ENCODE data around the gene SAMD3.
"Not testable (repeated sequence)": the region's sequence is repeated elsewhere in the genome, so short reads cannot be mapped to it uniquely, and the experiment has no call there.

Gene SAMD3

DNA sequence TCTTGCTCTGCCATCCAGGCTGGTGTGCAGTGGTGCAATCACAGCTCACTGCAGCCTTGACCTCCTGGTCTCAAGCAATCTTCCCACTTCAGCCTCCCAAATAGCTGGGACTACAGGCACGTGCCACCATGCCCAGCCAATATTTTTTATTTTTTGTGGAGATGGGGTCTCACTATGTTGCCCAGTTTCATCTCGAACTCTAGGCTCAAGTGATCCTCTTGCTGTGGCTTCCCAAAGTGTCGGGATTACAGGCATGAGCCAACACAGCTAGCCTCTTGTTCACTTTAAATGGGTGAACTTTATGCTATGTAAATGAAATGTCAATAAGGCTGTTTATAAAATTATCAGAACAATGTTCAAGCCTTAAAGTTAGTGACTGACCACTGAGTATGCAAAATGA is 37.1 kb downstream of the SAMD3 start:
- no peak for TF ChIP-seq POLR2A (IDR thresholded peaks at IDR 0.05; ENCODE audit: extremely low read depth, insufficient read length)
- TF ChIP-seq, protein P1, sequence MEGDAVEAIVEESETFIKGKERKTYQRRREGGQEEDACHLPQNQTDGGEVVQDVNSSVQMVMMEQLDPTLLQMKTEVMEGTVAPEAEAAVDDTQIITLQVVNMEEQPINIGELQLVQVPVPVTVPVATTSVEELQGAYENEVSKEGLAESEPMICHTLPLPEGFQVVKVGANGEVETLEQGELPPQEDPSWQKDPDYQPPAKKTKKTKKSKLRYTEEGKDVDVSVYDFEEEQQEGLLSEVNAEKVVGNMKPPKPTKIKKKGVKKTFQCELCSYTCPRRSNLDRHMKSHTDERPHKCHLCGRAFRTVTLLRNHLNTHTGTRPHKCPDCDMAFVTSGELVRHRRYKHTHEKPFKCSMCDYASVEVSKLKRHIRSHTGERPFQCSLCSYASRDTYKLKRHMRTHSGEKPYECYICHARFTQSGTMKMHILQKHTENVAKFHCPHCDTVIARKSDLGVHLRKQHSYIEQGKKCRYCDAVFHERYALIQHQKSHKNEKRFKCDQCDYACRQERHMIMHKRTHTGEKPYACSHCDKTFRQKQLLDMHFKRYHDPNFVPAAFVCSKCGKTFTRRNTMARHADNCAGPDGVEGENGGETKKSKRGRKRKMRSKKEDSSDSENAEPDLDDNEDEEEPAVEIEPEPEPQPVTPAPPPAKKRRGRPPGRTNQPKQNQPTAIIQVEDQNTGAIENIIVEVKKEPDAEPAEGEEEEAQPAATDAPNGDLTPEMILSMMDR (IDR thresholded peaks at IDR 0.05; ENCODE audit: low read depth, low read length), result no peak
- TF ChIP-seq, protein P2, sequence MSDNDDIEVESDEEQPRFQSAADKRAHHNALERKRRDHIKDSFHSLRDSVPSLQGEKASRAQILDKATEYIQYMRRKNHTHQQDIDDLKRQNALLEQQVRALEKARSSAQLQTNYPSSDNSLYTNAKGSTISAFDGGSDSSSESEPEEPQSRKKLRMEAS (IDR thresholded peaks at IDR 0.05; ENCODE audit: low read depth, low read length), result no peak
- TF ChIP-seq MYC (IDR thresholded peaks at IDR 0.05; ENCODE audit: low read depth, low read length), result no peak
- no peak for DNase-seq (ENCODE audit: low read depth)
- no peak overlapping the region for H3K4me3 ChIP-seq (ENCODE audit: low read depth, low read length)

DNA sequence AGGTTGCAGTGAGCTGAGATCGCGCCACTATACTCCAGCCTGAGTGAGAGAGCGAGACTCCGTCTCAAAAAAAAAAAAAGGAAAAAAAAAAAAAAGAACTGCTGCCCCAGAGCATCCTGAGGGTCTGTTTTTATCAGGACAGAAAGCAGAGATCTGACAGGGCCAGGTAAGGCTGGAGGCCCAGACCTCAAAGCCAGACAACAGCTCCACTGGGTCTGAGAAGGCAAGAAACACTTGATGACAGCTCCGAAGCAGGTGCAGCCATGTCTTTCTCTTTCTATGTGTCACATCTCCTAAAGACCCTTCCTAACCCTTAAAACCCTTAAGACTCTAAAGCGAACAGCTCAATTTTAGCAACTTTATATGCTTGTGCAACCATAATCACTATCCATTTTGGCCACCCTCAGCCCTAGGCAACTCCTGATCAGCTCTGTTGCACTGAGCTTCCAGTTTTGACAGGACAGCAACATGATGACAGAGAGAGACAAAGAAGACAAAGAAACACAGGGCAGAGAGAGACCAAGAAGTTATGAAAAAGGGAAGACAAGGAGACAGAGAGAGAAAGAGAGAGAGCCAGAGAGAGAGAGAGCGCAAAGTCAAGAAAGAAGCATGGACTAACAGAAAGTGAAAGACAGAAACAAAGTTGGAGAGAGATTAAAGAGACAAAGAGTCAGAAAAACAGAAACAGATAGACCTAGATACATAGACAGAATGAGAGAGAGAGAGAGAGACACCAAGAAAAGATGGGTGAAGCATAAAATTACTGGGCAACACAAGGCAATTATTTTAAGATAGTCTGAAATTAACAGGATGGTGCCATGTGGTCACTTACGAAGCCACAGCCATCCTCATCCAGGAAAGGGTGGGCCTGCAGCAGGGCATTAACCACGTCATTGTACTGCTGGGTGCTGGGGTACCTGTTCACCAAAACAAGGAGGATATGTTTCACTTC is 39.2 kb downstream of the SAMD3 start:
- H3K4me3 ChIP-seq (ENCODE audit: low read depth, low read length), result no peak overlapping the region
- TF ChIP-seq, protein P2 (IDR thresholded peaks at IDR 0.05; ENCODE audit: low read depth, low read length), result no peak
- TF ChIP-seq, protein P1 (IDR thresholded peaks at IDR 0.05; ENCODE audit: low read depth, low read length), result no peak
- TF ChIP-seq POLR2A (IDR thresholded peaks at IDR 0.05; ENCODE audit: extremely low read depth, insufficient read length), result no peak
- no peak for TF ChIP-seq MYC (IDR thresholded peaks at IDR 0.05; ENCODE audit: low read depth, low read length)
- no peak for DNase-seq (ENCODE audit: low read depth)

DNA sequence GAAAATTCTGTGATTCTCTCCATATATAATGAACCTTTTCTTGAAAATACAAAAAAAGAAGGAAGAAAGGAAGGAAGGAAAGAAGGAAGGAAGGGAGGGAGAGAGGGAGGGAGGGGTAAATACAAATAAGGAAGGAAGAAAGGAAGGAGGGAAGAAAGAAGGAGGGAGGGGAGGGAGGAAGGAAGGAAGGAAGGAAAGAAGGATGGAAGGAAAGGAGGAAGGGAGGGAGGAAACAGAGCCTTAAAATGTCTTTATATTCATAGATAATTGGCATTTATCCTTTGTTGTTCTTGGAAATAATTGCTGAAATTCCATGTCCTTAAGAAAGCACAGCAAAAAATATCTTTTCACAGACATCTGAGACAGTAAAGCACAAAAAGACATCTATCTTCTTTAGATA is 40.3 kb downstream of the SAMD3 start:
- no peak for DNase-seq (ENCODE audit: low read depth)
- TF ChIP-seq MYC (IDR thresholded peaks at IDR 0.05; ENCODE audit: low read depth, low read length), result no peak
- TF ChIP-seq, protein P1 (IDR thresholded peaks at IDR 0.05; ENCODE audit: low read depth, low read length), result no peak
- TF ChIP-seq, protein P2 (IDR thresholded peaks at IDR 0.05; ENCODE audit: low read depth, low read length), result no peak
- TF ChIP-seq POLR2A (IDR thresholded peaks at IDR 0.05; ENCODE audit: extremely low read depth, insufficient read length), result no peak
- H3K4me3 ChIP-seq (ENCODE audit: low read depth, low read length), result no peak overlapping the region

DNA sequence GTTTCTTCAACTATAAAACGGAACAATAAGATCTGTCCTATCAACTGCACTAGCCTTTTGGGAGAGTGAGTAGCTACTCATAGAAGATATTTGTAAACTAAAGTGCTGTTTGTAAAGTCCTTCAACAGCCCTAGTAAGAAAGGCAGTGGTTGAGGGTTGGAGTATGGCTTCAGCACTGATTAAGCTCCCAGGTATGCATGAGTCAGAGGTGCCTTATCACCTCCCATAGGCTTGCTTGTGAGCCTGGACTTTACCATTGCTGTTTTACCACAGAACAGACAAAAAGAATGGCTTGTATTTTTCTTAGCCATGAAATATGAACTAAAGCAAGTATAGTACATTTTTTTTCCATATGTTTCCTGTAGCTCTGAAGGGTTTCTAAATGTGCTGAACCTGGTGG is 44.1 kb downstream of the SAMD3 start:
- DNase-seq (ENCODE audit: low read depth), result no peak
- TF ChIP-seq MYC (IDR thresholded peaks at IDR 0.05; ENCODE audit: low read depth, low read length) (no peak), POLR2A (IDR thresholded peaks at IDR 0.05; ENCODE audit: extremely low read depth, insufficient read length) (no peak)
- TF ChIP-seq, protein P2 (IDR thresholded peaks at IDR 0.05; ENCODE audit: low read depth, low read length), result no peak
- TF ChIP-seq, protein P1 (IDR thresholded peaks at IDR 0.05; ENCODE audit: low read depth, low read length), result no peak
- H3K4me3 ChIP-seq (ENCODE audit: low read depth, low read length), result no peak overlapping the region

DNA sequence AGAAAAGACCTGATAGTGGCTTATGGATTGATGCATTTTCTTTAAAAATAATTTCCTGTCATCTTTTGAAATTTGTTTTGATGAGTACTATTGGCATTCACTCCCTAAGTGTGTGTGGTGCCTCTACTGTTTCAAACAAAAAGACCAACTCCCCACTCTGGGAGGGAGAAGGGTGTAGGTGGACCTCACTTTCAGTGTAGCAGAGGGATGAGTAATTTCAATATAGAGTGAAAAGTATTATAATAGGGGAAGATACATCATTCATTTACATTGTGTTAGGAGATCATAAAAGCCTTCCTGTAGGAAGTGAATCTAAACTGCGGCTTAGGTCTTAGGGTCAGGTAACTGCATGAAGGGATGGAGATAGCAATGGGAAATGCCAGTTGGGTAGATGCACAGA is 46.4 kb downstream of the SAMD3 start:
- TF ChIP-seq MYC (IDR thresholded peaks at IDR 0.05; ENCODE audit: low read depth, low read length) (no peak), POLR2A (IDR thresholded peaks at IDR 0.05; ENCODE audit: extremely low read depth, insufficient read length) (no peak)
- TF ChIP-seq, protein P2 (IDR thresholded peaks at IDR 0.05; ENCODE audit: low read depth, low read length), result no peak
- TF ChIP-seq, protein P1 (IDR thresholded peaks at IDR 0.05; ENCODE audit: low read depth, low read length), result no peak
- no peak overlapping the region for H3K4me3 ChIP-seq (ENCODE audit: low read depth, low read length)

DNA sequence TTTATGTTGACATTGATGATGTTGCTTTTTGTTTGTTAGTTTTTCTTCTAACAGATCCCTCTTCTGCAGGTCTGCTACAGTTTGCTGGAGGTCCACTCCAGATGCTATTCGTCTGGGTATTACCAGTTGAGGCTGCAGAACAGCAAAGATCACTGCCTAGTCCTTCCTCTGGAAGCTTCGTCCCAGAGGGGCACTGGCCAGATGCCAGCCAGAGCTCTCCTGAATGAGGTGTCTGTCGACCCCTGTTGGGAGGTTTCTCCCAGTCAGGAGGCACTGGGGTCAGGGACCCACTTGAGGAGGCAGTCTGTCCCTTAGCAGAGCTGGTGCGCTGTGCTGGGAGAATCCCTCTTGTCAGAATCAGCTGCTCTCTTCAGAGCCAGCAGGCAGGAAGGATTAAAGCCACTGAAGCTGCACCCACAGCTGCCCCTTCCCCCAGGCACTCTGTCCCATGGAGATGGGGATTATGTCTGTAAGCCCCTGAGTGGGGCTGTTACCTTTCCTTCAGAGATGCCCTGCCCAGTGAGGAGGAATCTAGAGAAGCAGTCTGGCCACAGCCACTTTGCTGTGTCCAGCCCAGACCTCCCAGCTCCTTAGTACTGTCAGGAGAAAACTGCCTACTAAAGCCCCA is 49.3 kb downstream of the SAMD3 start:
- not testable (repeated sequence) for H3K4me3 ChIP-seq (ENCODE audit: low read depth, low read length); DNase-seq (ENCODE audit: low read depth)

More for the DNA sequence above, 46.4 kb downstream of the SAMD3 start:
- DNase-seq (ENCODE audit: low read depth), result no peak

DNA sequence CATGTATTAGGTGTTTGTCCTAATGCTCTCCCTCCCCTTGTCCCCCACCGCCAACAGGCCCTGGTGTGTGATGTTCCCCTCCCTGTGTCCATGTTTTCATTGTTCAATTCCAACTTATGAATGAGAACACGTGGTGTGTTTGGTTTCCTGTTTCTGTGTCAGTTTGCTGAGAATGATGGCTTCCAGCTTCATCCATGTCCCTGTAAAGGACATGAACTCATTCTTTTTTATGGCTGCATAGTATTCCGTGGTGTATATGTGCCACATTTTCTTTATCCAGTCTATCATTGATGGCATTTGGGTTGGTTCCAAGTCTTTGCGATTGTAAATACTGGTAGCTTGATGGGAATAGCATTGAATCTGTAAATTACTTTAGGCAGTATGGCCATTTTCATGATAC is 52.6 kb downstream of the SAMD3 start:
- not testable (repeated sequence) for H3K4me3 ChIP-seq (ENCODE audit: low read depth, low read length); DNase-seq (ENCODE audit: low read depth)

All from NB4 (cell line).